NCI-H1105 treated with DMSO at 0.1 percent for 48 hours (cell line): ENCODE data around the gene TTLL10.
"Not testable (repeated sequence)": the region's sequence is repeated elsewhere in the genome, so short reads cannot be mapped to it uniquely, and the experiment has no call there.

Experiments
- DNase-seq: peaks from one replicate; lab custom pipeline; 2025; lab: John Stamatoyannopoulos, UW

TTLL10 gene

DNA sequence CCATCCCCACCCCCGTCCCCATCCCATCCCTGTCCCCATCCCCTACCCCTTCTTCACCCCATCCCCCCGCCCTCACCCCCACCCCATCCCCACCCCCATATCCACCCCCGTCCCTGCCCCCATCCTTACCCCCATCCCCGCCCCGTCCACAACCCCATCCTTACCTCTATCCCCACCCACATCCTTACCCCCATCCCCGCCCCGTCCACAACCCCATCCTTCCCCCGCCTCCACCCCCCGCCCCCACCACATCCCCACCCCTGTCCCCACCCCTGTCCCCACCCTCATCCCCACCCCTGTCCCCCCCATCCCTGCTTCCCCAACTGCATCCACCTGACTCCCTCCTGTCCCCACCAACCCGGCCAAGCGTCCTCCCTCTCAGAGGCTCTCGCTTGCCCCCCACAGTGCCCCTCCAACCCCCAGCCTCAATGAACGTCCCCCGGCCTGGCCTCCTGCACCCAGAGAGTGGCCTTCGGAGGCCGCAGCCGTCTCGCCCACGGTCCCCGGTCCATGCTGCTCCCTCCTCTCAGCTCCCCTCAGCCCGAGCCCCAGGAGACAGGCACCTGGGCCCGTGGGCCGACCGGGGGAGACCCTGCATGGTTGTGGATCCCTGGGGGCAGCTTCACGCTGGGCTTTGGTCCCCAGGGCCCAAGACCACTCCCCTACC is 32.3 kb upstream of the TTLL10 start:
- DNase-seq, result no peak

GRCh38 chr1:1141911-1142250 is 31.8 kb upstream of the TTLL10 start:
- DNase-seq, result no peak

GRCh38 chr1:1142352-1142751 is 31.3 kb upstream of the TTLL10 start:
- DNase-seq, result not testable (repeated sequence)

DNA sequence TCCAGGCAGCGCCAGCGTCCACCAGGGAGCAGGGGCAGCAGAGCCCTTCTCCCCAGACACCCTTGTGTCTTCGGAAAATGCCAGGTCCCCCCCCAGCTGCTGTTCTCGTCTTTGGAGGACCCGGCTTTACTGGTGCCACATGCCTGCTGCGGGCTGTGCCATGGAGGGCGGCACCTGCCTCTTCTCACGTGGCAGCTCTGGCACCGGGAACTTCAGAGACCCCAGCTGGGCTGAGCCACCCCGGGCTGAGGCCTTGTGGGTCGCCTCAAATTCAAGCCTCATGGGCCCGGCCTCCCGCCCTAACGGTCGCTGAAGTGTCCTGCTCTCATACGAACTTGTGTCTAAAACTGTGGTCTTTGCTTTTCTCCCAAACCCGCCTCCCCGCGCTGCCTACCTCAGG is 30.8 kb upstream of the TTLL10 start:
- no peak for DNase-seq

DNA sequence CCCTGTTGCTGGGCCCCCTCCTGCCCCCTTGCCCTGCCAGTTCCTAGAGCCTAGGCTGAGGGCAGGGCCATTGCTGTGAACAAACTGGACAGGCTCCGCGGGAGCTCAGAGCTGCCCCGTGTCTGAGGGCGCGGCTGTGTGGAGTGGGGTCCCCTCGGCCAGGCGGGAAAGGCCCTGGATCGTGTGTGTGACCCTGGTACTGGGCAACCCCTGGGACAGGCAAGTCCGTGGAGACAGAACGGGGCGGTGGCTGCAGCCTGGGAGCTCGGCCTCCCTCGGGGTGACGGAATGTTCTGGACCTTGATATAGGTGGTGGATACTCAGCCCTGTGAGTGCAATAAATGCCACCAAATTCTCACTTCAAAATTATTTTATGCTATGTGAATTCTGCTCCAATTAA is 30.0 kb upstream of the TTLL10 start:
- DNase-seq, result no peak

GRCh38 chr1:1144122-1144842 is 29.4 kb upstream of the TTLL10 start:
- DNase-seq, result peak; percentile 90

DNA sequence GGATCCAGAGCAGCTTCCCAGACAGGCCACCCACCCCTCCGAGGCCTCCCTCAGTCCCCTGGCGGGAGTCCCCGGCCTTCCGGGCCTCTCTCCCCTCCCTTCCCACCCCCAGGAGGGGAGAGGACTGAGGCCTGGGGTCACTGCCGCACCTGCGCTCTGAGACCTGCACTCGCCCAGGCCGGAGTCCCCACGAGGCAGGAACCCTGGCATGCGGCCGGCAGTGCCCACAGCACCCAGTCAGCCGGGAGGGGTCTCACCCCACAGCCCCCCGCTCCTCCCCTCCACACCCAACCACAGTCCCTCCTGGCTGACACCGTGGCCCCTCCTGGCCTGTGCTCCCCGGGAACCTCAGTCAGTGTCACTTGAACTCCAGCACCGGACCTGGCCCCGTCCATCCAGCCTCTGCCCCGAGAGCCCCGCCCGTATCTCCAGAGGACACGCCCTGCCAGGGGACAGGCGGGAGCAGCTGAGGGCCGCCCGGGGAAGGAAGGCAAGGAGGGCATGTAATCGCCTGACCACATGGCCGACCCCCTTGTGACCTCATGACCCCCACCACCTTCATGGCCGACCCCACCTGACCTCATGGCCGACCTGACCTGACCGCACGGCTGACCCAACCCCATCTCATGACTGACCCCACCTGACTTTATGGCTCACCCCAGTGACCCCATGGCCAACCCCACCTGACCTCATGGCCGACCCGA is 28.7 kb upstream of the TTLL10 start:
- DNase-seq, result no peak

DNA sequence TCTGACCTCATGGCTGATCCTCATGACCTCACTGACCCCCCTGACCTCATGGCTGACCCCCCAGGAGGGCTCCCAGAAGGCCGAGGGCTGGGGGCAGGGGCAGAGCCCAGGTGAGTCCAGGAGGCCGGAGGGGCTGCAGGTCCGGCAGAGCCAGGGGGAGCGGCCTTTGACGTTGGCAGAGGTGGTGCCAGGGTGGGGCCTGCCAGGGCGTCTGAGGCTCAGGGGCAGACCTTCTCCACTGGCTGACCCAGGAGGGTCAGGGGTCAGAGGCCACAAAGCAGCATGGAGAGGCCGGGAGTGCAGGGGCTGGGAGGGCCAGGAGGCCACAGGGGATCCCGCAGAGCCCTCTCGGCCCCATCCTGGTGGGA is 28.1 kb upstream of the TTLL10 start:
- DNase-seq, result no peak

DNA sequence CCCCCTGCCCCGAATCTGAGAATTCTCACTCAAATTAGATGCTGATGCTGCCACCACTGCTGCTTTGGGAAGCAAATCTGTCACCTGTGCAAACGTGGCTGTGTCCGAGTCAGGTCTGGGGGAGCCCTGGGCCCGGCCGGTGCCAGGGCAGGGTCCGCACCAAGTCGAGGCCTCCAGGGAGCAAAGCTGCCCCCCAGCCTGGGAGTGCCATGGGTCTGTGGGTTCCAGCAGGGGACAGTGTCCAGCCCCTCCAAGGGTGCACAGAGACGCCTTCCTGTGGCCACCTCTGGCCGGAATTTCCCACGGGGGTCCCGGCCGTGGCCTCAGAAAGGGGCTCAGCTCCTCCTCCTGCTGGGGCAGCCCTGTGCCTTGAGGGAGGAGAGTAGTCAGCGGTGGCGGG is 27.7 kb upstream of the TTLL10 start:
- DNase-seq, result no peak

- no peak for DNase-seq
Observed at GRCh38 chr1:1146596-1146995, 27.1 kb upstream of the TTLL10 start.

- DNase-seq, result no peak
Observed at GRCh38 chr1:1148061-1148460, 25.6 kb upstream of the TTLL10 start.

DNA sequence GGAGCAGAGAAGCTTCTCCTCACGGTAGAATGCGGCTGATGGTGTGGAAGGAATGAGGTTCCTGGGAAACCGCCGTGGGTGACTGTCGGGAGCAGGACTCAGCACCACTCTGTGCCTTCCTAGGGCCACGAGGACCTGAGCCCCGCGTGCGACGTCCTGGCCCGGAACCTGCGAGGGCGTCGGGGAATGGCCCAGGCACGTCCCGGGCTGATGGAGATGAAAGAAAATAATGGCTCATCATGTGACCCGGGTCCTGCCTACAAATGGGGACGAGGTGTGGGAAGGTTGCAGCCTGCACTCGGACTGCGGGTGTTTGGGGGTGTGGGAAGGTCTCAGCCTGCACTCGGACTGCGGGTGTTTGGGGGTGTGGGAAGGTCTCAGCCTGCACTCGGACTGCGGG is 25.1 kb upstream of the TTLL10 start:
- DNase-seq, result no peak

DNA sequence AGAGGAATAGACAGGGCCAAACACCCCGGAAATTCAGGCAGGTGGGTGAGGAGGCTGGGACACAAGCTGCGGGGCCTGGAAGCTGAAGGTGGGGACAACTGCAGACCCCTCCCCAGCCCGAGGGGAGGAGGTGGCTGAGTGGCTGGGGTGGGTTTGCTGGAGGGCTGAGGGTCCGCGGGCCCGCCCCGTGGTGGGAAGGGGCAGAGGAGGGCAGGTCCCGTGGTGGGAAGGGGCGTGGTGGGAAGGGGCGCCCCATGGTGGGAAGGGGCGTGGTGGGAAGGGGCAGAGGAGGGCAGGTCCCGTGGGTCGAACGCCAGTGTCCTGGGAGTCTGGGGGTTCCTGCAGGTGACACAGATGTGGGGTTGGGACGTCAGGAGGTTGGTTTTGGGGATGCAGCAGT is 24.3 kb upstream of the TTLL10 start:
- no peak for DNase-seq

DNA sequence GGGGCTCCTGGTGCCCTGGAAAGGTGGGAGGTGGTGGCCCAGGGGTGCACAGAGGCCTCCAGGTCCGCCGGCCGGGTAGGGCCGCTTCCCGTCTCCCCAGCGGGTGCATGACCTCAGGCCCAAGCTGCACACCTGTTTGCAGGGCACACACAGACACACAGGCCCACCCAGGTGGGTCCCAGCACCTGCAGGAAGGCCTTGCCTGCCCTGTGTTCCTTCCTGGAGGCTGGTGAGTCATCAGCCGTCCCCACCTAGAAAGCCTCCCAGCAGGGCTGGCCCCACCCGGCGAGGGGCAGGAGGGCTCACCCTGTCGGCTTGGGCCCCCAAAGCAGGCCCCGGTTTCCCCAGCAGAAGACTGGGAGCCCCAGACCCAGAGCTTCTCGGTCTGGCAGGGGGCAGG is 23.6 kb upstream of the TTLL10 start:
- no peak for DNase-seq

GRCh38 chr1:1151306-1151705 is 22.4 kb upstream of the TTLL10 start:
- no peak for DNase-seq

- not testable (repeated sequence) for DNase-seq
Observed at GRCh38 chr1:1152431-1152830, 21.2 kb upstream of the TTLL10 start.

GRCh38 chr1:1153215-1153614 is 20.5 kb upstream of the TTLL10 start:
- not testable (repeated sequence) for DNase-seq

DNA sequence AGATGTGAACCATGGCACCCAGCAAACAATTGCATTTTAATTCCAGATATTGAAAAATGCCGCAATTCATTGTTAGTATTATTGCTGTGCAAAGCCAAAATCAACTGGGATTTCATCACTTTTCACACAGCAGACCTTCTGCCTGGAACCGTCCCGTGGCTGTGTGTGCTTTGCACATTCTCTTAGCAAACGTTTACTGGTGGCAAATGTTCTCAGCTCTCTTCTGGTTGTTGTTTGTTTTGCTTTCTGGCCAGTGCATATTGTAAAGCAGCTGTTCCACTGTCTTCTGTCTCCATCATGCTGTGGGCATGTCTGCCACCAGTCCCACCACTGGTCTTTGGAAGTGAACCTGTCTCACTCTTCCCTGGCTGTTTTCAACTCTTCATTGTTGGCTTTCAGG is 19.8 kb upstream of the TTLL10 start:
- no peak for DNase-seq

DNA sequence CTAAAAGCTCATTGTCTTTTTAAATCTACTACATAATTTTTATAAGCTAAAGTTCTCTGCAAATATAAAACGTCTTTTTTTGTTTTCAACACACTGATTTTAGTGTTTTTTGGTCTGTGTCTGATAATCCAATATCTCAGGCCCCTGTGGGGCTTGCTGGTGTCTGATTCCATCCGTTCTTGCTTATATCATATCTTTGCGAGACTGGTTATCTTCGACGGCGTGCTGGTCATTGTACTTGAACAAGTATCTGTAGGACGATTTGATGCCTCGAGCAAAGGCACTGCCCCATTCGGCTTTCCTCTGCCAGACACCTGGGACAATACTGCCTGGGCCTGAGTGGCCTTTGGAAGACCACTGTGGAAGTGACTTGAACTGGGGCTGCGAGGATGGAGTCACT is 18.4 kb upstream of the TTLL10 start:
- no peak for DNase-seq

DNA sequence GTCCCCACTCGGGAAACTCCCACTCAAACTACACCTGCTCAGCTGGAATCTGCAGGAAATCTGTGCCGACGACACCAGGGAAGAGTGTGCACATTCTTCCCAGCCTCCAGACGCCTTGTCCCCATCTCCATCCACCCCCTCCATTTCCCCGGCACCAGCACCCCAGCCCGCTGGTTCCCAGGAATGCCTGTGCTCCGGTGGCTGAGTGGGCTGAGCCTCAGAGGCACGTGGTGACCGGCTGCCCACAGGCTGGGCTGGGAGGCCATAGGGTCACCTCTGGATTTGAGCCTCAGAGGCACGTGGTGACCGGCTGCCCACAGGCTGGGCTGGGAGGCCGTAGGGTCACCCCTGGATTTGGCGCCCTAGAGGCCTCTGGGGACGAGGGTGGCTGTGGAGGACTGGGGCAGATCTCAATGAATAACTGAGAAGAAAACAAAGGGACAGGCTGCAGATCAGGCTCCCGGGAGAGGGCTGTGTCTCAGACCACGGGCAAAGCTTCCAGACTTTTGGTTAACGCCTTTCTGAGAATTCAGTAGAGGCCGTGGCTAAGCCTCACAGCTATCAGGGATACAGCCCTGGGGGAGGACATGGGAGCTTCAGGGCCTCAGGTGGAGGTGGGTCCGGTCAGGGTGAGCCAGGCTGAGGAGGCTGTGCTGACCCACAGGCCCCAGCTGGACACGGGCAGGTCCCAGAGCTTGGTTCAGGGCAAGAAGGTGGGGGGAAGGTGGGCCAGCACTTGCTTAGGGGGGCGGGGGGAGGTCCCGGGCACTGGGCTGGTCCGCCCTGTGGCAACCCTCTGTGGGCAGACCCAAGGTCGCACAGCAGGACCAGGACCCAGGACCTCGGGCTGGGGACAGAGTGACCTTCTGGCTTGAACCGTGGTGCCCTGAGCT is 17.3 kb upstream of the TTLL10 start:
- DNase-seq, result no peak

GRCh38 chr1:1157033-1157365 is 16.7 kb upstream of the TTLL10 start:
- DNase-seq, result no peak

- no peak for DNase-seq
Observed at GRCh38 chr1:1157426-1157913, 16.2 kb upstream of the TTLL10 start.
